KOPT-K1 (cell line): ENCODE measurements around the gene SUPT3H.
"Not testable (repeated sequence)": the region's sequence is repeated elsewhere in the genome, so short reads cannot be mapped to it uniquely, and the experiment has no call there.

Experiments
- H3K27ac ChIP-seq: fragments of 200-600 bp; sonication (generic); 2 replicates; pipeline ENCODE4 v1.5.1; 2016; ENCODE audit warnings: antibody characterized with exemption, mild to moderate bottlenecking, low read depth, low read length; ENCODE audit not compliant: poor library complexity, severe bottlenecking
- H3K36me3 ChIP-seq: fragments of 200-600 bp; sonication (generic); 2 replicates; pipeline ENCODE4 v1.5.1; 2017; ENCODE audit warnings: antibody characterized with exemption, mild to moderate bottlenecking, low read length, moderate library complexity; ENCODE audit not compliant: insufficient read depth
- H3K9me3 ChIP-seq: fragments of 200-600 bp; sonication (generic); 2 replicates; pipeline ENCODE4 v1.5.1; 2017; ENCODE audit warnings: antibody characterized with exemption, low read length, mild to moderate bottlenecking; ENCODE audit not compliant: insufficient read depth, poor library complexity, severe bottlenecking

Gene SUPT3H

GRCh38 chr6:45206793-45207492 is 170.8 kb downstream of the SUPT3H start:
- H3K9me3 ChIP-seq, result peaks cover 22% of the 10 kb centered on the region
- peaks cover 11% of the 10 kb centered on the region; the same call in 1 of the 2 replicates for H3K36me3 ChIP-seq

GRCh38 chr6:45201484-45201883 is 176.2 kb downstream of the SUPT3H start:
- H3K27ac ChIP-seq, result peak overlapping the region; percentile 93

More at GRCh38 chr6:45206793-45207492, 170.8 kb downstream of the SUPT3H start:
- H3K27ac ChIP-seq, result peak overlapping the region; percentile 93

GRCh38 chr6:45200510-45200909 is 177.2 kb downstream of the SUPT3H start:
- Histone ChIP-seq H3K27ac (peak overlapping the region; percentile 93), H3K36me3 (no peaks in the 10 kb centered on the region), H3K9me3 (no peaks in the 10 kb centered on the region)

More at GRCh38 chr6:45201484-45201883, 176.2 kb downstream of the SUPT3H start:
- Histone ChIP-seq H3K9me3 (no peaks in the 10 kb centered on the region), H3K36me3 (no peaks in the 10 kb centered on the region)

GRCh38 chr6:45199554-45199953 is 178.2 kb downstream of the SUPT3H start:
- Histone ChIP-seq H3K9me3 (no peaks in the 10 kb centered on the region), H3K36me3 (no peaks in the 10 kb centered on the region), H3K27ac (peak overlapping the region; percentile 93)

GRCh38 chr6:45196121-45196520 is 181.6 kb downstream of the SUPT3H start:
- Histone ChIP-seq H3K36me3 (no peaks in the 10 kb centered on the region), H3K9me3 (peaks cover 1% of the 10 kb centered on the region), H3K27ac (peak overlapping the region; percentile 93)

- Histone ChIP-seq H3K27ac (peak overlapping the region; percentile 93), H3K9me3 (peaks cover 11% of the 10 kb centered on the region), H3K36me3 (peaks cover 4% of the 10 kb centered on the region; the same call in 1 of the 2 replicates)
Observed at GRCh38 chr6:45195137-45195536, 182.6 kb downstream of the SUPT3H start.

- H3K27ac ChIP-seq, result peak overlapping the region; percentile 93
- peaks cover 17% of the 10 kb centered on the region for H3K9me3 ChIP-seq
- peaks cover 4% of the 10 kb centered on the region; the same call in 1 of the 2 replicates for H3K36me3 ChIP-seq
Observed at GRCh38 chr6:45192556-45192955, 185.2 kb downstream of the SUPT3H start.

- H3K9me3 ChIP-seq, result peaks cover 17% of the 10 kb centered on the region
Observed at GRCh38 chr6:45191414-45191813, 186.3 kb downstream of the SUPT3H start.

GRCh38 chr6:45187836-45188235 is 189.9 kb downstream of the SUPT3H start:
- peak overlapping the region; percentile 70 for H3K27ac ChIP-seq
- peaks cover 19% of the 10 kb centered on the region for H3K9me3 ChIP-seq
- H3K36me3 ChIP-seq, result peaks cover 4% of the 10 kb centered on the region; the same call in 1 of the 2 replicates

More at GRCh38 chr6:45191414-45191813, 186.3 kb downstream of the SUPT3H start:
- Histone ChIP-seq H3K27ac (peak overlapping the region; percentile 93), H3K36me3 (peaks cover 4% of the 10 kb centered on the region; the same call in 1 of the 2 replicates)

- Histone ChIP-seq H3K27ac (peak overlapping the region; percentile 70), H3K36me3 (no peaks in the 10 kb centered on the region; the same call in 1 of the 2 replicates), H3K9me3 (peaks cover 20% of the 10 kb centered on the region)
Observed at GRCh38 chr6:45185403-45186251, 192.1 kb downstream of the SUPT3H start.

GRCh38 chr6:45184937-45185336 is 192.8 kb downstream of the SUPT3H start:
- H3K36me3 ChIP-seq, result no peaks in the 10 kb centered on the region
- H3K27ac ChIP-seq, result peak overlapping the region; percentile 70
- peaks cover 13% of the 10 kb centered on the region for H3K9me3 ChIP-seq

GRCh38 chr6:45184040-45184439 is 193.7 kb downstream of the SUPT3H start:
- Histone ChIP-seq H3K36me3 (no peaks in the 10 kb centered on the region), H3K9me3 (peaks cover 9% of the 10 kb centered on the region), H3K27ac (peak overlapping the region; percentile 70)

GRCh38 chr6:45176373-45176772 is 201.4 kb downstream of the SUPT3H start:
- not testable (repeated sequence) for H3K27ac ChIP-seq, H3K36me3 ChIP-seq
- peaks cover 10% of the 10 kb centered on the region for H3K9me3 ChIP-seq

GRCh38 chr6:45175272-45175671 is 202.5 kb downstream of the SUPT3H start:
- no peaks in the 10 kb centered on the region for H3K36me3 ChIP-seq
- peak overlapping the region; percentile 19 for H3K27ac ChIP-seq
- peaks cover 10% of the 10 kb centered on the region for H3K9me3 ChIP-seq

GRCh38 chr6:45174045-45174444 is 203.7 kb downstream of the SUPT3H start:
- H3K27ac ChIP-seq, result peak overlapping the region; percentile 59
- H3K9me3 ChIP-seq, result peaks cover 10% of the 10 kb centered on the region
- H3K36me3 ChIP-seq, result no peaks in the 10 kb centered on the region
